A549 (cell line): ENCODE measurements around the gene WIPF3. TPM values are rescaled to one million over a fixed set of nuclear protein-coding genes. Genes with fewer than 3 reads are reported as not detected.

Source experiments
- ATAC-seq, 2 experiments: fragments of 200-7000 bp in 1 of 2; fragments of >200 bp in 1 of 2; cut with Nextera tagmentation in 1 of 2; cut with Tn5 transposase in 1 of 2; 3 replicates each; pipeline versions ENCODE4 v1.8.0 to v1.9.1; 2018 to 2020; ENCODE audit warnings: mild to moderate bottlenecking in 1 of 2, moderate library complexity in 1 of 2
- CTCF ChIA-PET: fragments of 300-600 bp; sonication (Branson Sonifier 250); formaldehyde crosslinking; extraction: SDS; loops from one replicate; lab custom pipeline; 2021; ENCODE audit warnings: antibody characterized with exemption, inconsistent platforms; lab: Yijun Ruan, JAX
- POLR2A ChIA-PET: fragments of 350-600 bp; formaldehyde crosslinking; extraction: SDS; loops from one replicate; lab custom pipeline; 2021; ENCODE audit warnings: antibody characterized with exemption, inconsistent platforms; lab: Yijun Ruan, JAX
- DNase-seq, 2 experiments: peaks; one replicate each; pipeline versions ENCODE4 v3.0.0 to v3.0.0-alpha.2; 2011 to 2016; ENCODE audit warnings: low read depth in 1 of 2, low spot score in 1 of 2
- FAIRE-seq: peaks from 2 replicates; lab custom pipeline; 2011; peaks lifted over from hg19 to GRCh38; lab: Jason Lieb, UNC
- H3K27ac ChIP-seq, 2 experiments: fragments of >200 bp; sonication (Bioruptor Twin); formaldehyde crosslinking; 3 replicates each; pipeline ENCODE4 v1.5.1; 2016 to 2017
- H3K4me1 ChIP-seq: fragments of >200 bp; sonication (Bioruptor Twin); formaldehyde crosslinking; 3 replicates; pipeline ENCODE4 v1.6.1; 2016
- H3K4me2 ChIP-seq: fragments of >200 bp; sonication (Bioruptor Twin); formaldehyde crosslinking; 3 replicates; pipeline ENCODE4 v1.6.1; 2016
- H3K4me3 ChIP-seq: fragments of >200 bp; sonication (Bioruptor Twin); formaldehyde crosslinking; 3 replicates; pipeline ENCODE4 v1.5.1; 2016
- H3K9me3 ChIP-seq: fragments of >200 bp; sonication (Bioruptor Twin); formaldehyde crosslinking; 3 replicates; pipeline ENCODE4 v1.6.1; 2016
- BHLHE40 ChIP-seq: IDR thresholded peaks from 2 replicates; pipeline ENCODE4 v1.6.1; 2012; ENCODE audit warnings: low read depth, low read length, inconsistent platforms
- CEBPB ChIP-seq, 2 experiments: fragments of >200 bp in 1 of 2; sonication (Bioruptor Twin) in 1 of 2; formaldehyde crosslinking in 1 of 2; IDR thresholded peaks; 2 replicates each; pipeline ENCODE4 v1.6.1; 2012 to 2016
- CHD2 ChIP-seq: fragments of 150-350 bp; IDR thresholded peaks from 2 replicates; pipeline ENCODE4 v1.6.1; 2014; ENCODE audit warnings: low read length; ENCODE audit not compliant: partially characterized antibody
- EHMT2 ChIP-seq: fragments of 200-600 bp; sonication (generic); IDR thresholded peaks from 2 replicates; pipeline ENCODE4 v1.6.1; 2016; ENCODE audit warnings: antibody characterized with exemption, low read depth, mild to moderate bottlenecking, moderate library complexity
- ELK1 ChIP-seq: fragments of 150-350 bp; IDR thresholded peaks from 2 replicates; pipeline ENCODE4 v1.6.1; 2014; ENCODE audit warnings: low read depth, mild to moderate bottlenecking, low read length
- EP300 ChIP-seq, 2 experiments: fragments of >200 bp; sonication (Bioruptor Twin); formaldehyde crosslinking; IDR thresholded peaks; 2 replicates in 1 of 2; 3 replicates in 1 of 2; pipeline ENCODE4 v1.6.1; 2016 to 2017
- FOSL2 ChIP-seq, 2 experiments: fragments of 450-650 bp in 1 of 2; fragments of >200 bp in 1 of 2; sonication (Bioruptor Twin) in 1 of 2; formaldehyde crosslinking; IDR thresholded peaks; 2 replicates each; pipeline versions ENCODE4 v1.5.0 to v1.6.1; 2016 to 2020; ENCODE audit warnings: mild to moderate bottlenecking in 1 of 2, moderate library complexity in 1 of 2
- GATA3 ChIP-seq: IDR thresholded peaks from 2 replicates; pipeline ENCODE4 v1.6.1; 2012; ENCODE audit warnings: borderline replicate concordance
- HES2 ChIP-seq: fragments of >200 bp; sonication (Bioruptor Twin); formaldehyde crosslinking; IDR thresholded peaks from 2 replicates; pipeline ENCODE4 v1.6.1; 2016
- HMGXB4 ChIP-seq: fragments of 250-450 bp; sonication (Bioruptor Pico); IDR thresholded peaks from 2 replicates; pipeline ENCODE4 v1.5.0; 2021; ENCODE audit warnings: mild to moderate bottlenecking, moderate library complexity, borderline replicate concordance
- HOXB13 ChIP-seq: fragments of 250-450 bp; sonication (Bioruptor Pico); IDR thresholded peaks from 2 replicates; pipeline ENCODE4 v1.5.0; 2020; ENCODE audit warnings: low read depth, mild to moderate bottlenecking, moderate library complexity
- JUN ChIP-seq, 2 experiments: fragments of >200 bp; sonication (Bioruptor Twin); formaldehyde crosslinking; IDR thresholded peaks; 2 replicates in 1 of 2; 3 replicates in 1 of 2; pipeline ENCODE4 v1.6.1; 2016 to 2017
- JUNB ChIP-seq: fragments of >200 bp; sonication (Bioruptor Twin); formaldehyde crosslinking; IDR thresholded peaks from 2 replicates; pipeline ENCODE4 v1.6.1; 2016
- KDM5A ChIP-seq: fragments of 200-600 bp; sonication (generic); IDR thresholded peaks from 2 replicates; pipeline ENCODE4 v1.6.1; 2016; ENCODE audit warnings: antibody characterized with exemption, mild to moderate bottlenecking
- MAFK ChIP-seq: fragments of 450-650 bp; IDR thresholded peaks from 2 replicates; pipeline ENCODE4 v1.6.1; 2014; ENCODE audit not compliant: partially characterized antibody
- MAZ ChIP-seq: fragments of 150-350 bp; IDR thresholded peaks from 2 replicates; pipeline ENCODE4 v1.6.1; 2014; ENCODE audit warnings: antibody characterized with exemption, low read depth, low read length, borderline replicate concordance
- NFE2L2 ChIP-seq: fragments of 150-350 bp; conservative IDR thresholded peaks from 2 replicates; pipeline ENCODE4 v1.6.1; 2014; ENCODE audit warnings: low read length
- POLR2AphosphoS2 ChIP-seq: conservative IDR thresholded peaks from 2 replicates; pipeline ENCODE4 v1.6.1; 2012; ENCODE audit warnings: low read length, improper control_type of control experiment, inconsistent platforms
- RAD21 ChIP-seq, 2 experiments: fragments of >200 bp in 1 of 2; sonication (Bioruptor Twin) in 1 of 2; formaldehyde crosslinking in 1 of 2; IDR thresholded peaks in 1 of 2; conservative IDR thresholded peaks in 1 of 2; 2 replicates in 1 of 2; 3 replicates in 1 of 2; pipeline ENCODE4 v1.6.1; 2012 to 2018; ENCODE audit warnings: inconsistent platforms in 1 of 2
- RCOR1 ChIP-seq: fragments of 150-350 bp; IDR thresholded peaks from 2 replicates; pipeline ENCODE4 v1.6.1; 2014; ENCODE audit warnings: antibody characterized with exemption, low read length, low read depth
- RFX5 ChIP-seq: fragments of 450-650 bp; IDR thresholded peaks from 2 replicates; pipeline ENCODE4 v1.7.1; 2014; ENCODE audit warnings: antibody characterized with exemption, mild to moderate bottlenecking, moderate library complexity
- SMC3 ChIP-seq: fragments of >200 bp; sonication (Bioruptor Twin); formaldehyde crosslinking; IDR thresholded peaks from 3 replicates; pipeline ENCODE4 v1.6.1; 2018; ENCODE audit warnings: inconsistent platforms
- SREBF2 ChIP-seq: fragments of 450-650 bp; IDR thresholded peaks from 2 replicates; pipeline ENCODE4 v1.6.1; 2014; ENCODE audit warnings: mild to moderate bottlenecking, moderate library complexity
- ZC3H11A ChIP-seq: fragments of 450-650 bp; IDR thresholded peaks from 2 replicates; pipeline ENCODE4 v1.6.1; 2014; ENCODE audit warnings: antibody characterized with exemption, mild to moderate bottlenecking
- ZFP36 ChIP-seq: fragments of 450-650 bp; IDR thresholded peaks from 2 replicates; pipeline ENCODE4 v1.6.1; 2014; ENCODE audit warnings: borderline replicate concordance; ENCODE audit not compliant: partially characterized antibody
- ZNF302 ChIP-seq: fragments of 250-450 bp; sonication (Bioruptor Pico); IDR thresholded peaks from 2 replicates; pipeline ENCODE4 v1.9.0; 2021; ENCODE audit warnings: inconsistent platforms, mild to moderate bottlenecking, moderate library complexity
- WGBS: methylation state at CpG from one replicate; pipeline ENCODE4 v1.1.6; 2017; ENCODE audit errors: missing lambda C conversion rate; 5-methylcytosine and 5-hydroxymethylcytosine counted together
- polyA plus RNA-seq, 4 experiments: library from polyadenylated mRNA; depleted of rRNA in 3 of 4; stranded (reverse); fragments of >200 nt; fragmentation: RNase III in 1 of 4; extraction: RNeasy Plus Mini Kit Qiagen cat#74134 plus additional on column Dnase treatment in 1 of 4; gene quantifications; 2 replicates in 3 of 4; 3 replicates in 1 of 4; pipeline ENCODE4 v1.2.3, GENCODE V29; 2011 to 2017
- TF ChIP-seq, protein P1 (sequence below): IDR thresholded peaks from 2 replicates; pipeline ENCODE4 v1.6.1; 2012
- TF ChIP-seq, protein P2 (sequence below): fragments of 200-600 bp; sonication (generic); IDR thresholded peaks from 2 replicates; pipeline ENCODE4 v1.6.1; 2016; ENCODE audit warnings: antibody characterized with exemption, mild to moderate bottlenecking, moderate library complexity

Gene WIPF3
- polyA plus RNA-seq, 2 of the 4 experiments (the other 2 are of a cell fraction), result 0.10 to 0.30 TPM

DNA sequence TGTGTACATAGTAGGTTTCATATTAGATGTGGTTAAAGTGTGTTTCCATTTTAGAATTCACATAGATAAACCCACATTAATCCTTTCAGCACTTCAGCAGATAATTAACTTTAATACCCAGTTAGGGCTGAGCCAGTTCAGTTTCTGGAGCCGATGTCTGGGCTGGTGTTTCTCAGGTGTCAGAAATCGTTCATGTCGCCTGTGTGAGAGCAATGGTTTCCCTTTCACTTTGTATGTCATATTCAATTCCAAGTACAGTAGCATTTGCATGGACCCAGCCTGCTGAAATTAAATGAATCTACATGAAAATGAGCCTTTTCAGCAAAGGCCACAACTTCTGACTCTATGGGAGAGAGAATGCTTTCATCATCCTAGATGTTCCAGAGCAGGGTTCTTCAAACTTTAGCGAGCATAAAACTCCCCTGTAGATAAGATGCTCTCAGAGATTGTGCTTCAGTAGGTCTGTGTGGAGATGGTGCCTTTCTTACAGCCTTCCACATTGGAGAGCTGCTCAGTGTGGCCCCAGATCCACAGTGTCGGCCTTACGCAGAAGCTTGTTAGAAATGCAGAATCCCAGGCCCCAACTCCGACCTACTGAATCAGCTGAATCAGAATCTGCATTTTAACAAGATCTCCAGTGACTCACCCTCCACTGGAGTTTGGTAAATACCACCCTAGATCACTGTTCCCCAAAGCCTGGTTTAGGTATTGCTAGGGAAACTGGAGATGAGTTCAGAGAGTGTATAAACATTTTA, 19.6 kb downstream of the WIPF3 start:
- no peak overlapping the region for H3K27ac ChIP-seq
- TF ChIP-seq EHMT2, result no peak
- TF ChIP-seq RFX5, result no peak
- no peak for TF ChIP-seq RAD21 (conservative IDR thresholded peaks at IDR 0.05 in 1 of 2, IDR thresholded peaks at IDR 0.05 in 1 of 2)
- TF ChIP-seq CEBPB (IDR thresholded peaks at IDR 0.05), result no peak
- TF ChIP-seq, protein P1, sequence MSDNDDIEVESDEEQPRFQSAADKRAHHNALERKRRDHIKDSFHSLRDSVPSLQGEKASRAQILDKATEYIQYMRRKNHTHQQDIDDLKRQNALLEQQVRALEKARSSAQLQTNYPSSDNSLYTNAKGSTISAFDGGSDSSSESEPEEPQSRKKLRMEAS, result no peak
- no peak for TF ChIP-seq ZNF302 (CRISPR knock-in tag)
- TF ChIP-seq MAZ, result no peak
- TF ChIP-seq BHLHE40, result no peak
- TF ChIP-seq FOSL2 (IDR thresholded peaks at IDR 0.05), result no peak
- no peak for TF ChIP-seq FOSL2 (CRISPR knock-in tag; IDR thresholded peaks at IDR 0.05)
- no peak for TF ChIP-seq HMGXB4 (CRISPR knock-in tag)
- no peak for TF ChIP-seq POLR2AphosphoS2
- TF ChIP-seq CHD2, result no peak
- TF ChIP-seq EP300 (IDR thresholded peaks at IDR 0.05), result no peak
- TF ChIP-seq RCOR1, result no peak
- FAIRE-seq (no peak), ATAC-seq (no peak), DNase-seq (no peak)
- CTCF ChIA-PET, result no interaction called here
- WGBS, result 65% methylated on average over 7 of the region's 7 CpGs
- no peak overlapping the region for H3K4me2 ChIP-seq
- POLR2A ChIA-PET, result no interaction called here
- peaks cover under 1% of the 10 kb centered on the region; the same call in 1 of the 3 replicates for H3K9me3 ChIP-seq
- no peak overlapping the region for H3K4me3 ChIP-seq
- H3K4me1 ChIP-seq, result no peaks in the 10 kb centered on the region

- ChIA-PET POLR2A (no interaction called here), CTCF (no interaction called here)
- H3K4me3 ChIP-seq, result no peak overlapping the region
- no peak for FAIRE-seq
- TF ChIP-seq JUNB (no peak), KDM5A (no peak), GATA3 (no peak), SREBF2 (no peak), MAFK (no peak)
- WGBS, result 74% methylated on average over 2 of the region's 2 CpGs
- no peaks in the 10 kb centered on the region for H3K4me1 ChIP-seq
- H3K4me2 ChIP-seq, result no peak overlapping the region
- H3K9me3 ChIP-seq, result peaks cover 6% of the 10 kb centered on the region; the same call in 1 of the 3 replicates
- no peak for ATAC-seq
- no peak overlapping the region for H3K27ac ChIP-seq
- no peak for DNase-seq
Measured at GRCh38 chr7:29826530-29826822, 20.2 kb downstream of the WIPF3 start.

DNA sequence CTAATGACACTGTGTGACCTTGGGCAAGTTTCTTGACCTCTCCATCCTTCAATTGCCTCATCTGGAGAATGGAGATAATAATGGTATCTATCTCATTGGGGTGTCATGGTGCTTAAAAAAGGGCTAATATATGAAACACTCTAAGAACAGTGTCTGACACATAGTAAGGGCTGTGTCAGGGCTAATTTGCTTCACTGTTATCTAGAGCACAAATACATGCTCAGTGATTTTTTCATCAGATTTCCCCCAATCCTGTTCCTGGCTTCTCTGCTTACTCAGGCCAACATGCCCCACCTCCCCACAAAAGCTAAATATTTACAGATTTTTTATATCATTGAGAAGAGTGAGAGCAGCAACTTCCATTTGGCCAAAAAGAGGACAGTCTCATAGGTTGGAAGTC, 20.6 kb downstream of the WIPF3 start:
- Histone ChIP-seq H3K9me3 (peaks cover 10% of the 10 kb centered on the region; the same call in 1 of the 3 replicates), H3K27ac (no peak overlapping the region), H3K4me2 (no peak overlapping the region), H3K4me3 (no peak overlapping the region), H3K4me1 (no peaks in the 10 kb centered on the region)
- no peak for DNase-seq
- POLR2A ChIA-PET, result no interaction called here
- CTCF ChIA-PET, result no interaction called here
- no peak for ATAC-seq
- no peak for FAIRE-seq
- TF ChIP-seq HES2, result no peak
- TF ChIP-seq ELK1, result no peak
- no peak for TF ChIP-seq ZFP36
- TF ChIP-seq POLR2AphosphoS2, result no peak
- TF ChIP-seq, protein P2, sequence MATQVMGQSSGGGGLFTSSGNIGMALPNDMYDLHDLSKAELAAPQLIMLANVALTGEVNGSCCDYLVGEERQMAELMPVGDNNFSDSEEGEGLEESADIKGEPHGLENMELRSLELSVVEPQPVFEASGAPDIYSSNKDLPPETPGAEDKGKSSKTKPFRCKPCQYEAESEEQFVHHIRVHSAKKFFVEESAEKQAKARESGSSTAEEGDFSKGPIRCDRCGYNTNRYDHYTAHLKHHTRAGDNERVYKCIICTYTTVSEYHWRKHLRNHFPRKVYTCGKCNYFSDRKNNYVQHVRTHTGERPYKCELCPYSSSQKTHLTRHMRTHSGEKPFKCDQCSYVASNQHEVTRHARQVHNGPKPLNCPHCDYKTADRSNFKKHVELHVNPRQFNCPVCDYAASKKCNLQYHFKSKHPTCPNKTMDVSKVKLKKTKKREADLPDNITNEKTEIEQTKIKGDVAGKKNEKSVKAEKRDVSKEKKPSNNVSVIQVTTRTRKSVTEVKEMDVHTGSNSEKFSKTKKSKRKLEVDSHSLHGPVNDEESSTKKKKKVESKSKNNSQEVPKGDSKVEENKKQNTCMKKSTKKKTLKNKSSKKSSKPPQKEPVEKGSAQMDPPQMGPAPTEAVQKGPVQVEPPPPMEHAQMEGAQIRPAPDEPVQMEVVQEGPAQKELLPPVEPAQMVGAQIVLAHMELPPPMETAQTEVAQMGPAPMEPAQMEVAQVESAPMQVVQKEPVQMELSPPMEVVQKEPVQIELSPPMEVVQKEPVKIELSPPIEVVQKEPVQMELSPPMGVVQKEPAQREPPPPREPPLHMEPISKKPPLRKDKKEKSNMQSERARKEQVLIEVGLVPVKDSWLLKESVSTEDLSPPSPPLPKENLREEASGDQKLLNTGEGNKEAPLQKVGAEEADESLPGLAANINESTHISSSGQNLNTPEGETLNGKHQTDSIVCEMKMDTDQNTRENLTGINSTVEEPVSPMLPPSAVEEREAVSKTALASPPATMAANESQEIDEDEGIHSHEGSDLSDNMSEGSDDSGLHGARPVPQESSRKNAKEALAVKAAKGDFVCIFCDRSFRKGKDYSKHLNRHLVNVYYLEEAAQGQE, result no peak
- TF ChIP-seq NFE2L2, result no peak
- TF ChIP-seq ZC3H11A, result no peak
- TF ChIP-seq HOXB13 (CRISPR knock-in tag), result no peak
- TF ChIP-seq RAD21 (conservative IDR thresholded peaks at IDR 0.05 in 1 of 2, IDR thresholded peaks at IDR 0.05 in 1 of 2), result no peak
- TF ChIP-seq, protein P1, result no peak
- no peak for TF ChIP-seq SMC3
- no peak for TF ChIP-seq RCOR1
- no peak for TF ChIP-seq GATA3
- TF ChIP-seq JUN (IDR thresholded peaks at IDR 0.05), result no peak
